Osteocyte (in vitro differentiated cells): ENCODE results near the gene GULP1. TPM values are rescaled to one million over a fixed set of nuclear protein-coding genes. Genes with fewer than 3 reads are reported as not detected.
"Not testable (repeated sequence)": the region's sequence is repeated elsewhere in the genome, so short reads cannot be mapped to it uniquely, and the experiment has no call there.

Source experiments
- DNase-seq: peaks from one replicate; pipeline ENCODE4 v3.0.0; 2021; ENCODE audit warnings: mixed read lengths; ENCODE audit not compliant: unreplicated experiment; ENCODE audit errors: extremely low spot score
- H3K27ac Mint-ChIP-seq: one replicate; pipeline ENCODE4 v1.8.0; 2021; ENCODE audit warnings: mild to moderate bottlenecking, mixed read lengths; ENCODE audit not compliant: unreplicated experiment
- H3K27me3 Mint-ChIP-seq: one replicate; pipeline ENCODE4 v1.8.0; 2021; ENCODE audit warnings: mixed read lengths; ENCODE audit not compliant: unreplicated experiment
- H3K36me3 Mint-ChIP-seq: one replicate; pipeline ENCODE4 v1.8.0; 2021; ENCODE audit warnings: mixed read lengths; ENCODE audit not compliant: unreplicated experiment
- H3K4me1 Mint-ChIP-seq: one replicate; pipeline ENCODE4 v1.8.0; 2021; ENCODE audit warnings: mixed read lengths; ENCODE audit not compliant: unreplicated experiment
- H3K4me3 Mint-ChIP-seq: one replicate; pipeline ENCODE4 v1.8.0; 2021; ENCODE audit warnings: mild to moderate bottlenecking, moderate library complexity, mixed read lengths; ENCODE audit not compliant: unreplicated experiment
- H3K9me3 Mint-ChIP-seq: one replicate; pipeline ENCODE4 v1.8.0; 2021; ENCODE audit warnings: mixed read lengths; ENCODE audit not compliant: unreplicated experiment
- total RNA-seq: library from RNA; stranded (reverse); gene quantifications from 2 replicates; pipeline ENCODE4 v1.2.1, GENCODE V29; 2021
- TF ChIP-seq, protein P1 (sequence below): fragments of 200-600 bp; sonication (generic); IDR thresholded peaks from 2 replicates; pipeline ENCODE4 v1.5.0; 2021; ENCODE audit warnings: antibody characterized with exemption, mild to moderate bottlenecking, moderate library complexity

Gene GULP1
- total RNA-seq, 1 donor from 2014 or later = 36.7 TPM

DNA sequence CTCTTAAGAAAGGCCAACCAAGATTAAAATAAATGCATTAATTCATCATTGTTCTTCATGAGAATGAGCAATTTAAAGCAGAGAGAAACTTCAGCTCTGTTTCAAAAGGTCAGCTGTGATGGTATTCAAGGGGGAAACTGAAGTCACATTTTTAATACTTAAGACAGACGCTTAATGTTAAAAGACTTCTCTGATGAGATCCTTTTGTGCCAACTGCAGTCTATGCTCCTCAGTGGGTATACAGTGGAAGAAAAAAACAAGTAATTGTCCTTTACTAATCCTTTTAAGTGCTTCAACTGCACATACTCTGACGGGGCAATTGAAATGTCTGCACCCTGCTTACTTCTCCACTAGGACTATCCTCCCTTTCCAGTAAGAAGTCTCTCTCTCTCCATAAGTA, 309.7 kb downstream of the GULP1 start:
- H3K27ac Mint-ChIP-seq = no peak overlapping the region
- no peak for DNase-seq

DNA sequence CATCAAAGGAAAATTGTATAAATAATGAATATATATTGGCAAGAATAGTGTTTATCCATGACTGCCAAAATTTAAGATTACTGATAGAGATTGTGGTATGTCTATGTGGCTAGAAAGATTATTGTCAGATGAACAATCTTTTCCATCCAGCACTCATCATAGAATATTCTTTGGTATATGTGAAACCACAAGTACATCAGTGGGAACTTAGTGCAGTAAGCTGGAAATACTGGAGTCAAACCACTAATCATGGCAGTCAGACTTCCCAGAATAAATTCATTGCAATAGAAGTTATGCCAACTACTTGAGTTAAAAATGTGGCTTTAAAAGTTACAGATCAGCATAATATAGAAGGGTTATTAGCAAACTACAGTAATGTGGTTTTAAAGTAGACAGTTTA, 310.3 kb downstream of the GULP1 start:
- TF ChIP-seq, protein P1, sequence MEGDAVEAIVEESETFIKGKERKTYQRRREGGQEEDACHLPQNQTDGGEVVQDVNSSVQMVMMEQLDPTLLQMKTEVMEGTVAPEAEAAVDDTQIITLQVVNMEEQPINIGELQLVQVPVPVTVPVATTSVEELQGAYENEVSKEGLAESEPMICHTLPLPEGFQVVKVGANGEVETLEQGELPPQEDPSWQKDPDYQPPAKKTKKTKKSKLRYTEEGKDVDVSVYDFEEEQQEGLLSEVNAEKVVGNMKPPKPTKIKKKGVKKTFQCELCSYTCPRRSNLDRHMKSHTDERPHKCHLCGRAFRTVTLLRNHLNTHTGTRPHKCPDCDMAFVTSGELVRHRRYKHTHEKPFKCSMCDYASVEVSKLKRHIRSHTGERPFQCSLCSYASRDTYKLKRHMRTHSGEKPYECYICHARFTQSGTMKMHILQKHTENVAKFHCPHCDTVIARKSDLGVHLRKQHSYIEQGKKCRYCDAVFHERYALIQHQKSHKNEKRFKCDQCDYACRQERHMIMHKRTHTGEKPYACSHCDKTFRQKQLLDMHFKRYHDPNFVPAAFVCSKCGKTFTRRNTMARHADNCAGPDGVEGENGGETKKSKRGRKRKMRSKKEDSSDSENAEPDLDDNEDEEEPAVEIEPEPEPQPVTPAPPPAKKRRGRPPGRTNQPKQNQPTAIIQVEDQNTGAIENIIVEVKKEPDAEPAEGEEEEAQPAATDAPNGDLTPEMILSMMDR = no peak
- peaks cover 3% of the 10 kb centered on the region for H3K9me3 Mint-ChIP-seq
- peaks cover 36% of the 10 kb centered on the region for H3K4me1 Mint-ChIP-seq
- H3K27ac Mint-ChIP-seq = no peak overlapping the region
- H3K36me3 Mint-ChIP-seq = peaks cover 6% of the 10 kb centered on the region
- DNase-seq = no peak
- no peak overlapping the region for H3K4me3 Mint-ChIP-seq
- H3K27me3 Mint-ChIP-seq = no peaks in the 10 kb centered on the region

More for the DNA sequence above, 309.7 kb downstream of the GULP1 start:
- Mint-ChIP-seq H3K4me3 (no peak overlapping the region), H3K4me1 (peaks cover 41% of the 10 kb centered on the region), H3K9me3 (peaks cover 4% of the 10 kb centered on the region), H3K36me3 (peaks cover 6% of the 10 kb centered on the region), H3K27me3 (no peaks in the 10 kb centered on the region)
- TF ChIP-seq, protein P1 = no peak

DNA sequence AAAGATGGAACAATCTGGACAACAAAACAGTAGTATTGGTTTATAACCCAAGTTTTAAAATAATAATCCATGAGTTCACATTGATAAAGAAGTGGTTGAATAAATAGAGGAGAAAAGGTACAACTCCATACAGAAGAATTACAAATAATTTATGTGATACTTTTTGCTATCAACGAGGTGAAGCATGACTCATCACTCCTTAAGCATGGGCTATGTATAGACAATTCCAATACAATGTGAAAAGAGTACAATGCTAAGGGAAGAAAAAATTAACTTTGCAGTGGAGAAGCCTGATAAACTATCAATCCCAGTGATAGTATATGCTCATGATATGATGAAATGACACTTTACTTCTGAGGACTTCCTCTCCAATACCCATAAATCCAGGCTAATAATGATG, 312.9 kb downstream of the GULP1 start:
- H3K27ac Mint-ChIP-seq = no peak overlapping the region
- no peak for DNase-seq
- TF ChIP-seq, protein P1 = no peak
- peaks cover 3% of the 10 kb centered on the region for H3K36me3 Mint-ChIP-seq
- peaks cover 22% of the 10 kb centered on the region for H3K4me1 Mint-ChIP-seq
- H3K4me3 Mint-ChIP-seq = no peak overlapping the region
- H3K27me3 Mint-ChIP-seq = no peaks in the 10 kb centered on the region
- no peaks in the 10 kb centered on the region for H3K9me3 Mint-ChIP-seq

DNA sequence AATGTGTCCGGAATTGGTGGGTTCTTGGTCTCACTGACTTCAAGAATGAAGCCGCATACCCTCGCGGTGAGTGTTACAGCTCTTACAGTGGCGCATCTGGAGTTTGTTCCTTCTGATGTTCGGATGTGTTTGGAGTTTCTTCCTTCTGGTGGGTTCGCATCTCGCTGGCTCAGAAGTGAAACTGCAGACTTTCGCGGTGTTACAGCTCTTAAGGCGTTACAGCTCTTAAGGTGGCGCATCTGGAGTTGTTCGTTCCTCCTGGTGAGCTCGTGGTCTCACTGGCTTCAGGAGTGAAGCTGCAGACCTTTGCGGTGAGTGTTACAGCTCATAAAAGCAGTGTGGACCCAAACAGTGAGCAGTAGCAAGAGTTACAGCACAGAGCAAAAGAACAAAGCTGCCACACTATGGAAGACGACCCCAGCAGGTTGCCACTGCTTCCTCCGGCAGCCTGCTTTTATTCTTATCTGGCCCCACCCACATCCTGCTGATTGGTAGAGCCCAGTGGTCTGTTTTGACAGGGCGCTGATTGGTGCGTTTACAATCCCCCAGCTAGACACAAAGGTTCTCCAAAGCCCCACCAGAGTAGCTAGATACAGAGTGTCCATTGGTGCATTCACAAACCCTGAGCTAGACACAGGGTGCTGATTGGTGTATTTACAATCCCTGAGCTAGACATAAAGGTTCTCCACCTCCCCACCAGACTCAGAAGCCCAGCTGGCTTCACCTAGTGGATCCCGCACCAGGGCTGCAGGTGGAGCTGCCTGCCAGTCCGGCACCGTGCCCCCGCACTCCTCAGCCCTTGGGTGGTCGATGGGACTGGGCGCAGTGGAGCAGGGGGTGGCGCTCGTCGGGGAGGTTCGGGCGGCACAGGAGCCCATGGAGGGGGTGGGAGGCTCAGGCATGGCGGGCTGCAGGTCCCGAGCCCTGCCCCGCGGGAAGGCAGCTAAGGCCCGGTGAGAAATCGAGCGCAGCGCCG, 314.2 kb downstream of the GULP1 start:
- not testable (repeated sequence) for DNase-seq, H3K4me3 Mint-ChIP-seq, H3K36me3 Mint-ChIP-seq, H3K27me3 Mint-ChIP-seq, H3K9me3 Mint-ChIP-seq, H3K27ac Mint-ChIP-seq
- H3K4me1 Mint-ChIP-seq = peaks cover 13% of the 10 kb centered on the region

DNA sequence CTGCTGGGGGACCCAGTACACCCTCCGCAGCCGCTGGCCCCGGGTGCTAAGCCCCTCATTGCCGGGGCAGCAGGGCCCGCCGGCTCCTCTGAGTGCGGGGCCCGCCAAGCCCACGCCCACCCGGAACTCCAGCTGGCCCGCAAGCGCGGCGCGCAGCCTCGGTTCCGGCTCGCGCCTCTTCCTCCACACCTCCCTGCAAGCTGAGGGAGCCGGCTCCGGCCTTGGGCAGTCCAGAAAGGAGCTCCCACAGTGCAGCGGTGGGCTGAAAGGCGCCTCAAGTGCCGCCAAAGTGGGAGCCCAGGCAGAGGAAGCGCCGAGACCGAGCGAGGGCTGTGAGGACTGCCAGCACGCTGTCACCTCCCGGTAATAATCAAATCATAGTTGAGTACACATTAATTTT, 314.9 kb downstream of the GULP1 start:
- not testable (repeated sequence) for H3K4me1 Mint-ChIP-seq, H3K27me3 Mint-ChIP-seq, H3K36me3 Mint-ChIP-seq, H3K4me3 Mint-ChIP-seq, H3K27ac Mint-ChIP-seq, DNase-seq, H3K9me3 Mint-ChIP-seq

DNA sequence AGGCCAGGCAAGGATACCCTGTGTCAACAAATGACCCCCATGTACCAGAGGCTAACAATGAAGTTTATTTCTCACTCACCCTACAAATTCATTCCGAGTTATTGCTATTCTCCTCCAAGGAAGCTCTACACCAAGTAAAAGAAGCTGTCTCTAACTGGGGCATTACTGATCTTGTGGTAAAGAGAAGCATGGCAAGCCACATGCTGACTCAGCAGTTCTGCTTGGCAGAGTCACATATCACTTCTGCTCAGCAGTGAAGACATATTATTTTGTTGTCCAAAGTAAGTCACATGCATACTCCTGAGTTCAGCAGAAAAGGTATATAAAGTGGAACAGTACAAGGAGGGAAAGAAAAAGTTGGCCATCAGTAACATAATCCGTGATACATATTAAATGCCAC, 315.8 kb downstream of the GULP1 start:
- Mint-ChIP-seq H3K4me1 (peaks cover 4% of the 10 kb centered on the region), H3K27ac (no peak overlapping the region), H3K27me3 (no peaks in the 10 kb centered on the region), H3K36me3 (peaks cover 5% of the 10 kb centered on the region), H3K9me3 (peaks cover 6% of the 10 kb centered on the region), H3K4me3 (no peak overlapping the region)
- TF ChIP-seq, protein P1 = no peak
- DNase-seq = no peak
